HG02610 (cell line): ENCODE measurements around the gene COQ8A.
"Not testable (repeated sequence)": the region's sequence is repeated elsewhere in the genome, so short reads cannot be mapped to it uniquely, and the experiment has no call there.

Experiments used
- ATAC-seq: cut with Tn5 transposase; IDR thresholded peaks from one replicate; pipeline ENCODE4 v1.9.1; 2021; ENCODE audit warnings: mild to moderate bottlenecking, moderate library complexity; ENCODE audit not compliant: unreplicated experiment

The COQ8A gene

GRCh38 chr1:226951286-226952117 lies 11.4 kb downstream of the COQ8A start:
- ATAC-seq = no peak

DNA sequence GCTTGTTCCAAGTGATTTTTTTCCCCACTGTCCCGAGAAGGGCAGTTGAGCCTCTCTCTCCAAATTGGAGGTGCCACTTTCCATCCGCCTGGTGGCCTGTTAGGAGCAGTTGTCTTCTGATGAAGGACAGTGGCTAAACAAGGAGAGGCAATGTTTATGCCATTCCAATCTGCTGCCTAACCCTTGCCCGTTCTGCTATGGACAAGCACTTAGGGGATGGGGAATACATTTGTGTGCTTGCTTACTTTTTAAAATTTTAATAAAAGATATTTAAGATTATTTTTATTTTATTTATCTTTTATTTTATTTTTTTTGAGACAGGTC lies 12.0 kb downstream of the COQ8A start:
- no peak for ATAC-seq

DNA sequence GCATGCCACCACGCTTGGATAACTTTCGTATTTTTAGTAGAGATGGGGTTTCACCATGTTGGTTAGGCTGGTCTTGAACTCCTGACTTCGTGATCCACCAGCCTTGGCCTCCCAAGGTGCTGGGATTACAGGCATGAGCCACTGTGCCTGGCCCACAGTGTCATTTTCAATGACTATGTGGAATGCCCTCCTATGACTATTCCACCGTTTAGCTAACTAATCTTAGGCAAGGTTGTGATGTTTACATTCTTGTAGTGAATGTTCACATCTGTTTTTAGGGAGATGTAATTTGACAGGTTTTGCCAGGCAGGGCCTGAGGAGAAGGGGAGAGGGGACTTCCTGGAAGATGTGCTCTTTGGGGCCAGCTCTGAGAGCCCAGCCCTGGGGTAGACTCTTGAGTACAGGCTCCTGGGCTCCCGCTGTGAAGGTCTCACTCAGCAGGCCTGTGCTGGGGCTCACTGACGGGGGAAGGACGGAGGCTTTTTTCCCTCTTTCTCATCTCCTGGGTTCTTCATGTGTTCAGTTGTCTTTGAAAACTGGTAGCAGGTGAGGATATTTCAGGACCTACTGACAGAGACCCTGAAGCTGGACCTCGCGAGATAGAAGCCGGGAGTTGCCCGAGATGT lies 13.2 kb downstream of the COQ8A start:
- no peak for ATAC-seq

- ATAC-seq = no peak
These were observed 14.2 kb downstream of the COQ8A start for GRCh38 chr1:226954337-226954736.

- ATAC-seq = no peak
These were observed 14.7 kb downstream of the COQ8A start for GRCh38 chr1:226954777-226955176.

- ATAC-seq = not testable (repeated sequence)
These were observed 15.8 kb downstream of the COQ8A start for GRCh38 chr1:226955857-226956256.

DNA sequence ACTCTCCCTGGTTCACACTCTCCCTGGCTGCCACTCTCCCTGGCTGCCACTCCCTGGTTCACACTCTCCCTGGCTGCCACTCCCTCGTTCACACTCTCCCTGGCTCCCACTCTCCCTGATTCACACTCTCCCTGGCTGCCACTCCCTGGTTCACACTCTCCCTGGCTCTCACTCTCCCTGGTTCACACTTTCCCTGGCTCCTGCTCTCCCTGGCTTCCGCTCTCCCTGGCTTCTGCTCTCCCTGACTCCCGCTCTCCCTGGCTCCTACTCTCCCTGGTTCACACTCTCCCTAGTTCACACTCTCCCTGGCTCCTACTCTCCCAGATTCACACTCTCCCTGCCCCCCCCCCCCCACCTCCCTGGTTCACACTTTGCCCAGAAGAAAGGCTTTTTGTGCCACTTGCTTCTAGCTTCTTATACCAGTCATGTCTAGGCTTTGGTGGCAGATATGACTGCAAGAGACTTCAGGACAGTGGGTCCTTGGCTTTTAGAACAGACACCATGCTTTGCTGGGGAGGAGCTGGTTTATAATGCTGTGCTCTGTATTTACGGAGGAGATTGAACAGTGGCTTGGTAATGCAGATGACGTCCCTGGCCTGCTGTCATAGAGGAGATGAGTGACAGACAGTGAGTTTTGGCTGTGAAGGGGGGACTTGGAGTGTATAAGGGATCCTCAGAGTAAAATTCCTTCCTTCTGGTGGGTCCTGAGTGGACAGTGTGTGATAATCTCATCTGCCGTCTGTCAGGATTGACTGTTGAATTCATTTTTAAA lies 17.0 kb downstream of the COQ8A start:
- ATAC-seq = no peak

GRCh38 chr1:226957714-226958113 lies 17.6 kb downstream of the COQ8A start:
- no peak for ATAC-seq

DNA sequence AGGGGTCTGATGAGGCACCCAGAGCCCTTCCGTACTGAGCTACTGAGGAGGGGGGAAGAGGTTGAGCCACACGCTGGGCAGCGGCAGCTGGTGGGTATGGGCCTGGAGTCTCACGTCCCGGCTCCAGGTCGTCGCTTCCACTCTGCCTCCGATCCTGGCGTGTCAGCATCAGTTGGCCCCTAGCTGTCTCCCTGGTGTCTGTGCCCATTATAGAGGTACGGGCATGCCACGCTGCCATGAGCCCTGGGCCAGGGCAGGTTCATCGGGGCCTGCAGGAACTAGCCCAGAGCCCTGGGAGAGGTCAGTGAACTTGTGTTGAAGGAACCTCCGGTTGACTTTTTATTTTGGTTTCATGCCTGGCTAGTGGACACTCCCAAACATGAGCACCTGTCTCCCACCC lies 18.2 kb downstream of the COQ8A start:
- no peak for ATAC-seq

GRCh38 chr1:226960256-226960655 lies 20.2 kb downstream of the COQ8A start:
- ATAC-seq = no peak

DNA sequence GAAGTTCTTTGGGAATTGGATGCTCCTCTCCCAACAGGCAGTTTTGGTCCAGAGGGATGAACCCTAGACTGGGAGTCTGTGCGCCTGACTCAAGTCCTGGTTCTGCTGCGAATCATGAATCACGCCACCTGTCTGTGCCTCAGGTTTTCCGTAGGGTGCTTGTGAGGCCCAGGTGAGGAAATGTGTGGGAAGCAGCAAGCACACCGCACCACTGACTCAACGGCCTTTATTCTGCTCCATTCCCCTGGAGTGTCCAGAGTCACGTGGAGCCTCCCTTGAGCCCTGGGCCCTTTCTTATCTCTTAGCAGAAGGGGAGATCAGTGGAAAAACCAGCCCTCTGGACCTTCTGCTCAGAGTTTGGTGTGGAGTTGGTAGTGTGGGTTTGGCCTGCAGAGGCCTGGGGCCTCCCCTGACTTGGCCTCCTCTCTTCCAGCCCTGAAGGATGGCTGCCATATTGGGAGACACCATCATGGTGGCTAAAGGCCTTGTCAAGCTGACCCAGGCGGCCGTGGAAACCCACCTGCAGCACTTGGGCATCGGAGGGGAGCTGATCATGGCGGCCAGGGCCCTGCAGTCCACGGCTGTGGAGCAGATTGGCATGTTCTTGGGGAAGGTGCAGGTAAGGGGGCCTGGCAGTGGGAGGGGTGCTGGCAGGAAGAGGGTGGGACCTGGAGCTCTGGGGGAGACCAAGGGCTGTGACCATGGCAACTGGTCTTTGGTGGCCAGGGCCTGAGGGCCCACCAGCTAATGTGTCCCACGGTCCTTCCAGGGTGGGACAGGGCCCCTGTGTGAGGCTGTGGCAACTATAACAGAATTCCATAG lies 21.1 kb downstream of the COQ8A start:
- ATAC-seq = no peak

DNA sequence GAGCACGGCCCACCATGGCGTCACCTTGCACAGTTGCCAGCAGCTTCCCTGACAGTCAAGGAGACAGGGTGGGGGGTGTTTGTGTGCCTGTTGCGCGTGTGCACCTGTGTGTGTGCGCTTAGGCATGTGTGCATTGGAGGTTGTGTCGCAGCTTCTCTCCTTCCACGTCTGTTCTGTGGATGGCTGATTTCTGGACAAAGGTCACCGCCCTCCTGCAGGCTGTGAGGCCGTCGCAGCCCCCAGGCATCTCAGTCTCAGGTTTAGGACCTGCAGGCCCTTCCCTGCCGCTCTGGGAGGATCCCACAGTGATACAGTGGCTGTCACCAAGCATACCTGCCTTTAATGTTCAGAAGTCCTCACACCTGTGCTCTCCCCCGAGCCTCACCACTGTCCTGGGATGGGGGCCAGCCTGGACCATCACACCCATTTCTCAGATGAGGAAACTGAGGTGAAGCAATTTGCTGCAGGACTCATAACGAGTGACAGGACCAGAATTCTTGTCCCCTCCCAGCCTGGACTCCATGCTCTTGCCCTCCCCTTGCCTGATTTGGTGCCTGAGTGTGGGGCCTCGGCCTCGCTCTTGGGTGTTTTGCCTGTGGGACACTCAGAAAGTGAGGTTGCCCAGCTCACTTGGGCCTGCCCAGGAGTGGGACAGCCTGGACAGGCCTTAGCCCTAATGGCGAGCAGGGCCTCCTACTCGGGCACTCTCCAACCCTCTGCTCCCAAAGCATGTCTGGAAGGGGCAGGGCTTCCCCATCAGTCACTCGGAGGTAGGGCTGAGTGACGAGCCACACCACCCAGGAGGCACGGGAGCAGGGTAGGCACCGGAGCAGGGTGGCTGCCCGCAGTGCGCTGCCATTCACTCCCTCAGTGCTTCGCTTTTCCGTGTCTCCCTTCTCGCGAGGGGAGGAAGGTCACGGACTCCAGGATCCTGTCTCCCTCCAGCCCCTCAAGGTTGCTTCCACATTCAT lies 22.6 kb downstream of the COQ8A start:
- no peak for ATAC-seq

DNA sequence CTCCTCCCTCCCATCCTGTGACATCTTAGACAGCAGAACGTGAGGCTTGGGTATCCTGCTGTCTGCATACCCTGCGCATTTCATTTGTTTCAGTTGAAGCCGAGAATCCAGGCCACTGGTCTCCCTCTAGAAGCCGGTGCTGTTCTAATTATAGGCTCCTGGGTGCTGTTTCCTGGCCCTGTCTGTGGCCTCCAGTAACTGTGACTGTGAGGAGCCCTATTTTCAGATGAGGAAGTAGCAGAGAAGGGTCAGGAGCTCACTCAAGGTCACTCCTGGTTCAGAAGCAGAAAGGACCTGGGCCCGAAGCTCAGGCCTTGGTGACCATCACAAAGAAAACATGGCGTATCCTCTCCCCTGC lies 24.0 kb downstream of the COQ8A start:
- ATAC-seq = no peak

DNA sequence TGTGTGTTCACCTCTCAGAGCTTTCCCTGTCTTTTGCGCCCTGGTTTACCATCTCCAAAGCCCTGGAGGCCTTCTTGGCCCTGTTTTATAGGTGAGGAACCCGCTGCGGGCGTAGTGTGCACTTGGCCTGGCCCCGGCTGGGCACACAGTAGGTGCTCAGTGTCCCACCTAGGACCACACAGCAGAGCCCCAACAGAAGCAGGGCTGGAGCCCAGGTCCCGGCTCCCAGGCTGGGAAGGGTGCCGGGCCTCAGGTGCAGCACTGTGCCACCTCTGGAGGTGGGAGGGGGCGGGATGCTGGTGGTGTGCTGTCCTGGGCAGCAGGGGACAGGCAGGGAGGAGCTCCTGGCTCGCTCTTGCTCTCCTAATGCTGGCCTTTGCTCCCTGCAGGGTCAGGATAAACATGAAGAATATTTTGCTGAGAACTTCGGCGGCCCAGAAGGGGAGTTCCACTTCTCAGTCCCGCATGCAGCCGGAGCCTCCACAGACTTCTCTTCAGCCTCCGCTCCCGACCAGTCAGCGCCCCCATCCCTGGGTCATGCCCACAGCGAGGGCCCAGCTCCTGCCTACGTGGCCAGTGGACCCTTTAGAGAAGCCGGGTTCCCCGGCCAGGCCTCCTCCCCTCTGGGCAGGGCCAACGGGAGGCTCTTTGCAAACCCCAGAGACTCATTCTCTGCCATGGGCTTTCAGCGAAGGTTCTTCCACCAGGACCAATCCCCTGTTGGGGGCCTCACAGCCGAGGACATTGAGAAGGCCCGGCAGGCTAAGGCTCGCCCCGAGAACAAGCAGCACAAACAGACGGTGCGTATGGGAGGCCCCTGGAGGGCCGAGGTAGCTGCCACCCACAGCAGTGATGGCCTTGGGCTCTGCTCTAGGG lies 24.8 kb downstream of the COQ8A start:
- no peak for ATAC-seq

- ATAC-seq = no peak
These were observed 25.7 kb downstream of the COQ8A start for GRCh38 chr1:226965581-226966440.

GRCh38 chr1:226966683-226967082 lies 26.6 kb downstream of the COQ8A start:
- no peak for ATAC-seq

GRCh38 chr1:226967665-226968064 lies 27.6 kb downstream of the COQ8A start:
- no peak for ATAC-seq

DNA sequence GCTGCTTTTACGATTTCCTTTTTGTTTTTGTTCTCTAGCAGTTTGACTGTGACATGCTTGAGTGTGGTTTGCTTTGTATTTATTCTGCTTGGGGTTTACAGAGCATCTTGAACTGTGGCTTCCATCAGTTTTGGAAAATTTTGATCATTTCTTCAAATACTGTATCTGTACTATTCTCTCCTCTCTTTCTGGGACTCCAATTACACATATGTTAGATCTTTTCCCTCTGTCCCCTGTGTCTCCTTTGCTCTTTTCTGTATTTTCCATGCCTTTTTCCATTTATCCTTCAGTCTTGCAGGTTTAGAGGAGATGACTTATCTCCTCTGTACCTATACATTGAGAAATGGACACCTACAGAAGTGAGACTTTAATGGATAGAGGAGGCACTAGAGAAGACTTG lies 31.7 kb downstream of the COQ8A start:
- ATAC-seq = no peak
